Breast epithelium (tissue), 3 donors: ENCODE results near the gene TPD52L2.

Source experiments
- POLR2A ChIP-seq: fragments of 450-650 bp; IDR thresholded peaks from one replicate; pipeline ENCODE4 v1.6.1; 2016; ENCODE audit warnings: antibody characterized with exemption, mild to moderate bottlenecking, moderate library complexity
- TF ChIP-seq, protein P1 (sequence below), 3 donors: fragments of 450-650 bp; IDR thresholded peaks; one replicate each; pipeline ENCODE4 v1.5.1; 2016 to 2017; ENCODE audit warnings: antibody characterized with exemption in 3 of 3, mild to moderate bottlenecking in 3 of 3, moderate library complexity in 3 of 3

GRCh38 chr20:63843778-63844177 lies 21.3 kb upstream of the TPD52L2 start:
- no peak for TF ChIP-seq POLR2A
- TF ChIP-seq, protein P1, sequence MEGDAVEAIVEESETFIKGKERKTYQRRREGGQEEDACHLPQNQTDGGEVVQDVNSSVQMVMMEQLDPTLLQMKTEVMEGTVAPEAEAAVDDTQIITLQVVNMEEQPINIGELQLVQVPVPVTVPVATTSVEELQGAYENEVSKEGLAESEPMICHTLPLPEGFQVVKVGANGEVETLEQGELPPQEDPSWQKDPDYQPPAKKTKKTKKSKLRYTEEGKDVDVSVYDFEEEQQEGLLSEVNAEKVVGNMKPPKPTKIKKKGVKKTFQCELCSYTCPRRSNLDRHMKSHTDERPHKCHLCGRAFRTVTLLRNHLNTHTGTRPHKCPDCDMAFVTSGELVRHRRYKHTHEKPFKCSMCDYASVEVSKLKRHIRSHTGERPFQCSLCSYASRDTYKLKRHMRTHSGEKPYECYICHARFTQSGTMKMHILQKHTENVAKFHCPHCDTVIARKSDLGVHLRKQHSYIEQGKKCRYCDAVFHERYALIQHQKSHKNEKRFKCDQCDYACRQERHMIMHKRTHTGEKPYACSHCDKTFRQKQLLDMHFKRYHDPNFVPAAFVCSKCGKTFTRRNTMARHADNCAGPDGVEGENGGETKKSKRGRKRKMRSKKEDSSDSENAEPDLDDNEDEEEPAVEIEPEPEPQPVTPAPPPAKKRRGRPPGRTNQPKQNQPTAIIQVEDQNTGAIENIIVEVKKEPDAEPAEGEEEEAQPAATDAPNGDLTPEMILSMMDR (IDR thresholded peaks at IDR 0.05), result no peak
